ENCODE data around the gene SLC25A5. TPM values are rescaled to one million over a fixed set of nuclear protein-coding genes. Genes with fewer than 3 reads are reported as not detected.

SLC25A5 gene
- 354 and 404 TPM in 2 replicates for total RNA-seq

GRCh38 chrX:119467842-119468550 lies at the start of gene SLC25A5:
SLC25A5 (plus strand) TSS chrX:119468444; CDS start chrX:119468516, 72 bp downstream.

Other genes starting within 250 kb of the SLC25A5 start
- gene PGRMC1, start 232.2 kb upstream of the SLC25A5 start, total RNA-seq: 93.6 and 119 TPM in 2 replicates
- gene SLC25A43, start 69.1 kb upstream of the SLC25A5 start, total RNA-seq: 19.1 and 28.3 TPM in 2 replicates
- 39.3 and 44.0 TPM in 2 replicates for gene STEEP1, start 97.0 kb downstream of the SLC25A5 start, total RNA-seq
- 22.6 and 33.2 TPM in 2 replicates for gene UBE2A, start 106.1 kb downstream of the SLC25A5 start, total RNA-seq
- 7.5 and 12.0 TPM in 2 replicates for gene NKRF, start 138.0 kb downstream of the SLC25A5 start, total RNA-seq
- gene SEPTIN6, start 224.7 kb downstream of the SLC25A5 start, total RNA-seq: 1.4 and 7.3 TPM in 2 replicates

Data from nasal cavity respiratory epithelium epithelial cell of viscerocranial mucosa (primary cell).